B cell (primary cell): Measurements from ENCODE around the gene PTCD1. TPM values are rescaled to one million over a fixed set of nuclear protein-coding genes. Genes with fewer than 3 reads are reported as not detected.

ENCODE experiments used
- ATAC-seq: fragments of 200-7000 bp; cut with Tn5 transposase; one replicate; pipeline ENCODE4 v1.10.0; 2021; ENCODE audit warnings: low read depth, mild to moderate bottlenecking, moderate number of reproducible peaks, moderate library complexity
- CTCF ChIA-PET: fragments of 350-600 bp; sonication (Branson Sonifier 250); formaldehyde crosslinking; loops from one replicate; lab custom pipeline; 2021; ENCODE audit warnings: antibody characterized with exemption, inconsistent platforms; lab: Charles Lee
- POLR2A ChIA-PET: fragments of 350-600 bp; sonication (Branson Sonifier 250); formaldehyde crosslinking; loops from one replicate; lab custom pipeline; 2021; ENCODE audit warnings: antibody characterized with exemption; lab: Charles Lee
- DNase-seq: peaks from one replicate; pipeline ENCODE4 v3.0.0; 2013
- H2AFZ ChIP-seq: 2 replicates; pipeline ENCODE4 v1.6.1; 2012; ENCODE audit warnings: mild to moderate bottlenecking, low read depth, low read length; ENCODE audit not compliant: insufficient read depth, poor library complexity, severe bottlenecking
- H3K27ac ChIP-seq, 2 donors: 1 replicate in 1 of 2; 2 replicates in 1 of 2; pipeline ENCODE4 v1.5.1; 2012 to 2013; ENCODE audit warnings: low read length in 2 of 2, mild to moderate bottlenecking in 2 of 2, moderate library complexity in 1 of 2
- H3K27me3 ChIP-seq, 4 experiments: fragments of 200-600 bp in 1 of 4; sonication (generic) in 1 of 4; replicated peaks in 1 of 4; 1 replicate in 2 of 4; 2 replicates in 2 of 4; pipeline versions ENCODE4 v1.6.1 to v1.7.0; 2013 to 2016; ENCODE audit warnings: low read length in 3 of 4, mild to moderate bottlenecking in 2 of 4, mixed read lengths in 1 of 4, moderate library complexity in 1 of 4; ENCODE audit not compliant: insufficient read depth in 4 of 4, control insufficient read depth in 3 of 4; ENCODE audit errors: control extremely low read depth in 1 of 4
- H3K36me3 ChIP-seq, 2 experiments: replicated peaks in 1 of 2; 1 replicate in 1 of 2; 2 replicates in 1 of 2; pipeline versions ENCODE4 v1.6.1 to v1.7.1; 2013; ENCODE audit warnings: low read length in 1 of 2; ENCODE audit not compliant: insufficient read depth in 2 of 2, control insufficient read depth in 1 of 2; ENCODE audit errors: control extremely low read depth in 1 of 2, extremely low read depth in 1 of 2
- H3K4me1 ChIP-seq, 2 donors: fragments of 200-600 bp in 1 of 2; sonication (generic) in 1 of 2; 1 replicate in 1 of 2; 2 replicates in 1 of 2; pipeline versions ENCODE4 v1.5.1 to v1.6.1; 2013 to 2017; ENCODE audit warnings: low read length in 2 of 2; ENCODE audit not compliant: control insufficient read depth in 2 of 2, insufficient read depth in 2 of 2
- H3K4me2 ChIP-seq: replicated peaks from 2 replicates; pipeline ENCODE3; 2012; ENCODE audit warnings: mild to moderate bottlenecking, low read depth, low read length; ENCODE audit not compliant: poor library complexity, severe bottlenecking
- H3K4me3 ChIP-seq, 5 experiments: fragments of 200-600 bp in 1 of 5; sonication (generic) in 1 of 5; 1 replicate in 3 of 5; 2 replicates in 2 of 5; pipeline versions ENCODE4 v1.5.1 to v1.7.0; 2011 to 2016; ENCODE audit warnings: low read length in 4 of 5, mild to moderate bottlenecking in 4 of 5, low read depth in 2 of 5, control low read depth in 1 of 5, moderate library complexity in 1 of 5; ENCODE audit not compliant: insufficient read depth in 1 of 5; ENCODE audit errors: control extremely low read depth in 1 of 5, extremely low read depth in 1 of 5
- H3K79me2 ChIP-seq: fragments of 200-600 bp; sonication (generic); one replicate; pipeline ENCODE4 v1.6.0; 2016; ENCODE audit warnings: low read length; ENCODE audit not compliant: control insufficient read depth, insufficient read depth
- H3K9ac ChIP-seq: fragments of 200-600 bp; sonication (generic); 2 replicates; pipeline ENCODE4 v1.6.1; 2017; ENCODE audit warnings: mild to moderate bottlenecking, low read length, moderate library complexity
- H3K9me3 ChIP-seq, 3 donors: one replicate each; pipeline versions ENCODE4 v1.6.1 to v1.7.1; 2013; ENCODE audit warnings: low read length in 2 of 3; ENCODE audit not compliant: control insufficient read depth in 2 of 3, insufficient read depth in 1 of 3; ENCODE audit errors: control extremely low read depth in 1 of 3
- H4K20me1 ChIP-seq: 2 replicates; pipeline ENCODE4 v1.6.0; 2012; ENCODE audit warnings: mild to moderate bottlenecking, low read length; ENCODE audit not compliant: insufficient read depth, control insufficient read depth, poor library complexity, severe bottlenecking
- H3K27ac Mint-ChIP-seq: one replicate; pipeline ENCODE4 v1.8.0; 2021; ENCODE audit warnings: mixed read lengths
- H3K27me3 Mint-ChIP-seq: one replicate; pipeline ENCODE4 v1.8.0; 2021; ENCODE audit warnings: mixed read lengths
- H3K4me1 Mint-ChIP-seq: one replicate; pipeline ENCODE4 v1.8.0; 2021; ENCODE audit warnings: mixed read lengths
- H3K4me3 Mint-ChIP-seq: one replicate; pipeline ENCODE4 v1.8.0; 2021; ENCODE audit warnings: mixed read lengths
- H3K9me3 Mint-ChIP-seq: one replicate; pipeline ENCODE4 v1.8.0; 2022; ENCODE audit warnings: mixed read lengths; ENCODE audit not compliant: insufficient read depth
- CTCF ChIP-seq: fragments of 200-600 bp; IDR thresholded peaks from one replicate; pipeline ENCODE4 v1.8.0; 2022; ENCODE audit warnings: antibody characterized with exemption, mild to moderate bottlenecking
- EZH2 ChIP-seq: IDR thresholded peaks from 2 replicates; pipeline ENCODE4 v1.6.1; 2012; ENCODE audit warnings: borderline replicate concordance, low read depth, mild to moderate bottlenecking, moderate library complexity, low read length; ENCODE audit not compliant: insufficient read depth, poor library complexity, severe bottlenecking
- WGBS: methylation state at CpG from one replicate; pipeline ENCODE4 v1.1.5; 2013; ENCODE audit warnings: missing lambda C conversion rate; ENCODE audit not compliant: insufficient coverage; 5-methylcytosine and 5-hydroxymethylcytosine counted together
- intact Hi-C: fragments of 100-400 bp; cut with micrococcal nuclease; formaldehyde crosslinking; loops from one replicate; pipeline ENCODE4 v1.10.0; 2022
- polyA plus RNA-seq: library from polyadenylated mRNA; depleted of rRNA; stranded (reverse); fragments of >200 nt; gene quantifications from 2 replicates; pipeline ENCODE4 v1.2.3, GENCODE V29; 2012
- total RNA-seq, 2 donors: library from RNA; stranded (reverse); fragments of 120-200 nt in 1 of 2; gene quantifications; 1 replicate in 1 of 2; 2 replicates in 1 of 2; pipeline versions ENCODE4 v1.2.3 to v1.2.4, GENCODE V29; 2013 to 2022

Gene PTCD1
- total and polyA plus RNA-seq, 2 donors (not counting 1 experiment from before 2014, with no cell fraction given): 9.7 to 14.8 TPM

GRCh38 chr7:99420986-99421385 is 17.6 kb downstream of the PTCD1 start:
- H3K36me3 ChIP-seq: peaks cover 12 to 56% of the 10 kb centered on the region in 2 experiments
- H3K27me3 Mint-ChIP-seq: no peaks in the 10 kb centered on the region
- no peak overlapping the region for H3K9ac ChIP-seq
- DNase-seq (no peak), ATAC-seq (no peak)
- H3K27ac Mint-ChIP-seq: no peak overlapping the region
- H3K4me3 ChIP-seq: no peak overlapping the region
- H2AFZ ChIP-seq: no peak overlapping the region
- H3K4me3 Mint-ChIP-seq: no peak overlapping the region
- H3K27me3 ChIP-seq: no peaks in the 10 kb centered on the region
- peaks cover 32% of the 10 kb centered on the region for H4K20me1 ChIP-seq
- TF ChIP-seq EZH2 (no peak), CTCF (no peak)
- H3K27ac ChIP-seq: no peak overlapping the region
- H3K4me2 ChIP-seq: no peak overlapping the region
- no peaks in the 10 kb centered on the region for H3K9me3 Mint-ChIP-seq
- intact Hi-C loops: no loop called here
- CTCF ChIA-PET: no interaction called here
- peaks cover 16% of the 10 kb centered on the region for H3K79me2 ChIP-seq
- WGBS: 98% methylated on average over 6 of the region's 7 CpGs
- H3K4me1 ChIP-seq: no peaks in the 10 kb centered on the region
- H3K4me1 Mint-ChIP-seq: no peaks in the 10 kb centered on the region
- no peaks in the 10 kb centered on the region for H3K9me3 ChIP-seq
- POLR2A ChIA-PET: no interaction called here

DNA sequence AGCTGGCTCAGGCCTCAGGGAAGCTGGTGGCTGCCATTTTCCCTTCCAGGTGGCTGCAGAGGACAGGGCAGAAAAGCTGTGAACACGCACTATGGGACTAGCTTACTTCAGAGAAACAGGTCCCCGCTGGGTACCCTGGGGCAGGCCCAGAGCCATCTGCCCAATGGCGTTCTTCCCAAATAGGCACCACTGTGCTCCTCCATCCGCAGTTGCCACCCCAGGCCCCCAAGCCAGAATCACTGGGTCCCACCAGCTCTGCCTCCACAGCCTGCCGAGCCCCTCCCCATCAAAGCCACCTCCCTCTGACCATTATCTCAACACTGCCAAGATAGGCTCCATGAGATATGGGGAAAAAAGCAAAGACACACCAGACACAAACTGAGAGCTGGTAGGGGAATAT is 18.4 kb downstream of the PTCD1 start:
- intact Hi-C loops: no loop called here
- Mint-ChIP-seq H3K9me3 (no peaks in the 10 kb centered on the region), H3K27me3 (no peaks in the 10 kb centered on the region), H3K4me3 (no peak overlapping the region), H3K4me1 (no peaks in the 10 kb centered on the region), H3K27ac (no peak overlapping the region)
- Histone ChIP-seq H3K79me2 (peaks cover 16% of the 10 kb centered on the region), H2AFZ (no peak overlapping the region), H4K20me1 (peaks cover 34% of the 10 kb centered on the region), H3K27ac (no peak overlapping the region), H3K4me3 (no peak overlapping the region), H3K27me3 (no peaks in the 10 kb centered on the region), H3K4me2 (no peak overlapping the region), H3K36me3 (peaks cover 13 to 56% of the 10 kb centered on the region in 2 experiments), H3K4me1 (no peaks in the 10 kb centered on the region), H3K9me3 (no peaks in the 10 kb centered on the region), H3K9ac (no peak overlapping the region)
- ChIA-PET POLR2A (no interaction called here), CTCF (no interaction called here)
- 100% methylated on average over 3 of the region's 5 CpGs for WGBS
- no peak for ATAC-seq
- TF ChIP-seq CTCF (no peak), EZH2 (no peak)
- no peak for DNase-seq
